Smooth muscle cell of the brain vasculature (primary cell): ENCODE data around the gene PAK5.

Experiments used
- DNase-seq: peaks from one replicate; pipeline ENCODE4 v3.0.0-alpha.2; 2012; ENCODE audit warnings: low read depth, low spot score

The PAK5 gene

DNA sequence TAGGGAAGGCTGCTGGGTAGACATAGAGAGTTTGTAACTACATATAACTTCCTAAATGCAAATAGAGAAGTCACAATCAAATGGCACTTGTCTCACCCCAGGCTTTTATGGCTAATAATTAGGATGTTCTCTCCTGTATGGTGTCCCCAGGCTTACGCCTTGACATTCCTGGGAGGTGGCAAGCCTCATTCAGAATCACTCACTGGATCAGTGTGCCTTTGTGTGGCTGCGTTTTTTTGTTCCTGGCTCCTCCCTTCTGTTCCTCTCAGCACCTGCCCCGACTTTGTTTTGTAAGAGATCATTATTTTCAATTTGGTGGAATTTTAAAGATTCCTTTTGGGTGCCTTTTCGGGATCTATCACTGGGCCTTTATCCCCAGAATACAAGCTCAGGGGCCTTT, 318.8 kb downstream of the PAK5 start:
- DNase-seq: no peak

DNA sequence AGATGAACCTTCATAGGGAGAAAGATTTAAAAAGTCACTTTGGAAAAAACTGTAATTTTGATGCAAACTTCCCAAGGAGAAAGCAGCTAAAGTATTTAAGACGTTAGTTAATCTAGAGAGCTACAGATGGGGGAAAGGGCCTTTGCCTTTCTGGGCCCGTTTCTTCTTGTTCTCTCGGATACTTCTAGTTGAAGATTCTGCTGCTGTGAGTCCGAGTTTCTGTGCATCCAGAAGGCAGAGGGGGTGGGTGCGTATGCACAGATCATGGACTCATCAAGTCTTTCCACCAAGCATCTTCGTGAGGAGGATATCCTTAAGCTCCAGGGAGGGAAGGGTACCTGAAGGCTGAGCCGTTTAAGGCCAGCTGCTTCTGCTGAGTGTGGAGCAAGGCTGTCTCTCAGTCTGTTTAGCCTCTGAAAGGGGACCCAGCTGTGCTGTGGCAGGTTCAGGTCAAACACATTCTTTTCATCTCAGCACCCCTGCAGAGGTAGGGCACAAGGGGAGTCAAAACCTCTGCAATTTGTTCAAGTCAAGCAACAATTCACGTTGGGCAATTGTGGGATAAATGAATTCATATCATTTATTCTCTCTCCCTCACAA, 320.2 kb downstream of the PAK5 start:
- no peak for DNase-seq

DNA sequence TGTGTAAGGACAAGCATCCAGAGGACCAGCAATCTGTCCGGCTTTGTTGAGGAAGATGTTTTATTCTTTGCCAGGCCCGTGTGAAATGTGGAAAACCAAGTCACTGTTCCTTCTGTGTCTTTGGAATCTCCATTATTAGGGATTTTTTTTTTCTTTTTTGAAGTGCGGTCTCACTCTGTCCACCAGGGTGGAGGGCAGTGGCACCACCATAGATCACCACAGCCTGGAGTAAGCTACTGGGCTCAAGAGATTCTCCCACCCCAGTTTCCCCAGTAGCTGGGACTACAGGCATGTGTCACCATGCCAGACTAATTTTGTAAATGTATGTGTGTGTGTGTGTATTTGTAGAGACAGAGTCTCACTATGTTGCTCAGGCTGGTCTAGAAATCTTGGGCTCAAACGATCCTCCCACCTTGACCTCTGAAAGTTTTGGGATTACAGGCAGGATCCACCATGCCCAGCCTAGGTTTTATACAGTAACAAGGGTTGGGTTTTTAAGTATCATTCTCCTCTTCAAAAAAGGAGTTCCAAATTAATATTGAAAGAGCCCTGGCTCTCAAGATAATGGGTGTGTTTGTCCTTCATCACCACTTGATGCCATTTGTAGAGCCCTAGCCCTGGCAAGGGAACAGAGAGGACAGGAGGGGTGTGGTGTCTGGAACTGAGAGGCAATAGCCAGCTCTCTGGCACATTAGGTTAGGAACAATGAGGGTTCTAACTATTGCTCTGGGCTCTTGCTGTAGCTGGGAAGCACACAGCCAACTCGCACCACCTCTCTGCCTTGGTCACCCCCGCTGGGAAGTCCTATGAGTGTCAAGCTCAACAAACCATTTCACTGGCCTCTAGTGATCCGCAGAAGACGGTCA, 321.3 kb downstream of the PAK5 start:
- no peak for DNase-seq

DNA sequence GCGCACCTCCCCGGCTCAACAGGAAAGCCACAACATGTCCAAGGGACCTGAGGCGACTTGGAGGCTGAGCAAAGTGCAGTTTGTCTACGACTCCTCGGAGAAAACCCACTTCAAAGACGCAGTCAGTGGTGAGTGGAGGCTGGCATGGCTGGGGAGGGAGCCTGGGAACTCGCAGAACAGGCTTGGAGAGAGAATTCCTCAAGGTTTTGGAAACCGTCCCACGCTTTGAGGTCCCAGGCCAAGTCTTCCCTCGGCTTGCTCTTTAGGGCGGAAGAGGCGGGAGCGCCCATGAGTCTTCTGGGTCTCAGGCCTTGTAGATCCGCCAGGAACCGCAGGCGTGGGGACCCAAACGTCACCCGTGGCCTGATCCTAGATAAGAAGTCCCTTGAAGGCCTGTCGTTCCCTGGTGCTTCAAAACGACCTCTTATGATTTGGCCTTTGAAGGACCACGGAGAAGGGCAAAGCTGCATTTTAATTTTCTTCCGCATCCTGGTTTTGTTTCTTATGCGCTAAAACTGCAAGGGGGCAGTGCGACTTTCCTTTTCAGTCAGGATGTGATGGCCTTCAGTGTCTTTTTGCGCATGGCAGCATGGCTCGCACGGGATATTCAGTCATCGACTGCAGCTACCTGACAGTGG, 322.5 kb downstream of the PAK5 start:
- DNase-seq: no peak

DNA sequence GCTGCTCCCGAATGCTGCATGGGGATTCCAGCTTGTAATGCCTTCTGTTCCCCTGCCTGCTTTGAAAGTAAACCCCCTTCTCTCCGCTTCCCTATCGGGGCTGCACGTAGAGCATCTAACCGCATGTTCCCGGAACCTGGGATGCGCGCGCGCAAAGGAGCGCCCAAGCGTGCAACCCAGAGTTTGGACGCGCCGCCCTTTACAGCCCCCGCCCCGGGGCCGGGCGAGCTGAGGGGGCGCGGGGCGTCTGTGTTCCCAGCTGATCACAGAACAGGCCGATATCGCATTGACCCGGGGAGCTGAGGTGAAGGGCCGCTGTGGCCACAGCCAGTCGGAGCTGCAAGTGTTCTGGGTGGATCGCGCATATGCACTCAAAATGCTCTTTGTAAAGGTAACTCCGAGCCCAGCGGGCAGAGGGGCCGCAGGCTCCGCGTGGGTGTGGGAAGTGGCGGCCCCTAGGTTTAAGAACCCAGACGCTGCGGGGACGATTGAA, 323.1 kb downstream of the PAK5 start:
- no peak for DNase-seq

DNA sequence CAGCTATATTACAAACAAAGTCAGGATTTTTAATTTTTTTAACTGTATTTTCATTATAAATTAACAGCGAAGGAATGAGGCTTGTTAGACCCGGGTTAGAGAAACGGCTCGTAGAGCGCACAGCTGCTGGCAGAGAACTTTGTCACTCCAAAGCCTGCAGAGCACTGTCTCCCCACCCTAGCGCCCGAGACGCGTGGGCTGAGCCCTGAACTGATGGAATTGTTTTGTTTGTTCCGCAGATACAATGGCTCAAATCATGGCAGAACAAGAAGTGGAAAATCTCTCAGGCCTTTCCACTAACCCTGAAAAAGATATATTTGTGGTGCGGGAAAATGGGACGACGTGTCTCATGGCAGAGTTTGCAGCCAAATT, 323.7 kb downstream of the PAK5 start:
- DNase-seq: no peak

DNA sequence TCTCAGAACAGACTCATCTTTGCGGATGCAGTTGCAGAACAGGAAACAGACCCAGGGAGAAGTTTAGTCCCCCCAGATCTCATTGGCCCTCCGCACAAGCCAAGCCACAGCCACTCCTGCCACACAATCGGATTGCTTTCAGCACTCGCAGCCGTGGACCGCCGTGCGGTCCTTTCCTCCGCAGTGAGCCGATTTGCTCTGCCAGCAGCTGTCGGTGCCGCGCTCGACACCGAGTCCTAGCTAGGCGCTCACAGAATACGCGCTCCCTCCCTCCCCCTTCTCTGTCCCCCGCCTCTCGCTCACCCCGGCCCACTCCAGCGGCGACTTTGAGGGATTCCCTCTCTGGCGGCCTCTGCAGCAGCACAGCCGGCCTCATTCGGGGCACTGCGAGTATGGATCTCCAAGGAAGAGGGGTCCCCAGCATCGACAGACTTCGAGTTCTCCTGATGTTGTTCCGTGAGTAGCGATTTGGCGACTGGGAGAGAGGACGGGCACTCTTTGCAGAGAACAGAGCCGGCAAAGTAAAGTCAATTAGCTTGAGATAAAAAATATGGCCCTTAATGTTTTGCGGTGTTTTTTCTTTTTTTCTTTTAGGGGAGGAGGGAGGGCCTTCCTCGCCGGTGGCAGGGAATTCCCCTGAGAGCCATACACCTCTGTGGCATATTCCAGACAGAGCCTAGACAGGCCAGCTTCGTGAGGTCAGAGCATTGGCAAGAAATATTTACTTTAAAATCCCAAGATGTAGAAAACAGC, 324.2 kb downstream of the PAK5 start, which contains the start of gene LAMP5:
LAMP5 (plus strand) TSS at position 130 of the 753 bp plus-strand sequence; CDS start at position 393, 263 bp downstream.
- DNase-seq: no peak

DNA sequence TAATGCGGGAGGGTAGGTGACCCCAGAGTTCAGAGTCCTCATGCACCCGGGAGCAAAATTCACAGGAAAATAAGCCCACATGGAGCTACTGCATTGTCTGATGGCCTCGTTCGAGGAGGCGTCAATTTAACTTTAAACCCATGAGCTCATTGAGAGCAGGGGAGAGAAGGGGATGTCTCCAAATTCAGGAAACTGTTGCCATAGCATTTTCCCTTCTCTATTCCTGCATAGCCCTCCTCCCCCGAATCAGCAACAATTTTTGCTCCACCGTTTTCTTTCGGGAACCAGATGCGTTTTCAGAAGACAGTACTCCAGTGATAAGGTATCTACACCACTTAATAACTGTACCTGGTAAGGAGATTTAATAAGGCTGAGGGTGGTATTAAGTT, 324.8 kb downstream of the PAK5 start:
- no peak for DNase-seq

DNA sequence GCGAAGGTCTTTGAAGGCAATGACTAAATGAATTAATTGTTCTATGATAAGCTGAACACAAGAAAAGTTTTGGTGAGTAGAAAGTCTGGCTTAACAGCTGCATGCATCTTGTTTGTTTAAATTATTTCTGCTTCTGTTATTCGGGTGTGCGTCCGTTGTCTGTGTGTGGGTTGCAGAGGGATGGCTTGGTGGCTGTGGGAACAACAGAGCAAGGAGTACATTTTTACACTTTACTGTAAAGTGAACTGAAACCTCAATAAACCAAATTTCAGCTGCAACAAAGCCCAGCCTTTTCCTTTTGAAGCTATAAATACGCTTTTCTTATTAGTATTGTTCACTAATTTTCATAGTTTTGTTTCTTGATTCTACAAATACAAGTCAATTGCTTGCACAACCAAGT, 328.0 kb downstream of the PAK5 start:
- DNase-seq: no peak

DNA sequence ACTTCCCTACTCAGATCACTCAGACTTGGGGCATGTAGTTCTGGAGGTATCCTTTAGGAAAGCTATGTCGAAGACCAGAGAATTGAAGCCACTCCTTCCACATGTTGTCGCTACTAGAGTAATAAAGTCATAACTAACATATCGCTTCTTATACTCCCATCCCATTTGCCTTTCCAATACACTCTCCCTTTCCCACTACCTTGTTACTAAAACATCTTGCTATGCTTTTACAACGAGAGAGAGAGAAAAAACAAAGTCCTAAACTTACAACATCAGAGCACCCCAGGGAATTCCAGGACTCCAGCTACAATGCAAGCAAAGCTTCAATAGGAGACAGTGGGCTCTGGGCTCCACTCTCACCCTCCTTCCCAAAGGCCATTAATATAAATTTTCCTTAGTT, 329.6 kb downstream of the PAK5 start:
- no peak for DNase-seq

DNA sequence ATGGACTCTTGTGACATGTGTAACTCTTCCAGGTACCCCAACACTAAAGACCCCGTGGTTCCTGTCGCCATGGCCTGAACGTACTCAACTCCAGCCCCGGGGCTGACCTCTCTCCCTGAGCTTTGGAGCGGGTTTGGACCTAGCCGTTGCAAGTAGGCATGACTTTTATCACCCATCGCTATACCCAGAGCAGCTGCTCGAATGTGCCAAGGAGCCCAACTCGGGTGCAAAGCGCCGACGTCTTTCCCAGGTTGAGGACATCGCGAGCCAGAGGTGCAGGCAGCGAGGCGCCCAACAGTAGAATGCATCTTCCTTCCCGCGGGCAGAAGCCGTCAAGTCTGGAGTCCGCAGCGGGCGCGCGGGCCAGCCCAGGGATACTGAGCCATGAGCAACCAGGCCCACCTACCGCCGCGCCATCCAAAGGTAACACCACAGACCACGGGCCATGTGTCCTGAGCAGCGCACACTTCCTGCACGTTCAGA, 330.1 kb downstream of the PAK5 start:
- DNase-seq: no peak

DNA sequence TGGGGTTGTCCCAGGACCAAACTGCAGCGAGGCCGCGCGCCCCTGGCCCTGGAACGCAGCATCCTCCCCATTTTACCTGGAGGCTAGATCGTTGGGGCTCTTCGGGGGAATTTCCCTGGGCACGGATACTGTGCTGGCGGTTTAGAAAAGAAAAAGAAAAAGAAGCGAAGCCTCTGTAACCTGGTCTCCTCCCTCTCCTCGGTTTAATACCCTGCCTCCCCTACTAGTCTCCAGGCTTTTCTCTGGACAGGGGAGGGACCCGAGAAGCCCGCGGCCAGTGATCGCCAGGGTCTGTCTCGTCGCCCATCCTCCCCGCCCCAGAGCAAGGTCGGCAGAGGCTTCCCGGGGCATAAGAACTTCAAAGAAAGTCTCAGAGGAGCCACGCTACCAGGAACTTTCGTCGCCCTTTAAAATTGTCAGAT, 330.6 kb downstream of the PAK5 start:
- DNase-seq: no peak

DNA sequence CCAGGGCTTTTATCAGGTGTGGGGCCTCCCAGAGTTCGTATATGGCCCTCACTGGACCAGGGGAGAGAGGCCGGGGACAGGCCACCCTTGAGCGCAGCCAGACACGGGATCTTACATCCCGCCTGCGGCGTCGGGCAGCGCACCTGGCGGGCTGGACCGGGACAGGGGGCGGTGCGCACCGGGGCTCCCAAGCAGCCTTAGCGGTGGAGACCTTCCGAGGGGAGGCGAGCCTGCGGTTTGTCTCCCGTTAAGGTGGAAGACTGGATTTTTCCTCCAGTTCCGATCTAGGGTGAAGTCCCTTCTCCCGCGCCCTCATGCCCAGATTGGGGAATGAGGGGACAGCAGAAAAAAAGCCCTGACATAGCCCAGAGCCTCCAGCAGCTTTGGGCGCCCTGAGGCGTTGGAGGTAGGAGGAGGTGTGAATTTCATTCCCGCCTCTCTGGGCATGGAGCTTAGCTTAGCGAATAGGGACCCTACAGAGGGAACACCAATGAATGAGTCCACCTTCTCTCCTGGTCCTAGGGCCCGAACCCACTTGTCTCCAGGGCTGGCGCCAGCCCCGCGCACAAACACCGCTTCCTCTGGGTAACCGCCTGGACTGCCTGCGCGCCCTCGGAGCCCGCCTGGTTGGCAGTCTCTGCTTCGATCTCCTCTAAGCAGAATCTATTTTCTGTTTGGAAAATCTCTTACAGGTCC, 331.2 kb downstream of the PAK5 start:
- no peak for DNase-seq

DNA sequence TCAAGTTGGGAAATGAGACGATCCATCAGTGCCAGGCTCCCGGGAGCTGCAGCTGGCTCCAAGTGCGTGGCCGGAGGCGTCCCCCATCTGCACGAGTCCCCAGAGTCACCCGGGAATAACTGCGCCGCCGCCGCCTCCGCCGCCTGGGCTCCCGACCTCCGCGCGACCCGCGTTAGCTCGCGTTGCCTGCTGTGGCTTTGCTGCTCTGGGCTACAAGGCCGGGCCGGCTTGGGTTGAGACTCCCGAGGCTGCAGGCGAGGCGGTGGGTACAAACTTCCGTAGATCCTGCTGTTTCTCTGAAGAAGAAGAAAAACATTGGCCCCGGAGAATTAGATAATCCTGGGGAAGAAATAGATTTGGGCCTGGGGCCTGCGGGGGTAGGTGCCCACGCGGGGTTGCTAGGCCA, 331.9 kb downstream of the PAK5 start:
- DNase-seq: no peak

DNA sequence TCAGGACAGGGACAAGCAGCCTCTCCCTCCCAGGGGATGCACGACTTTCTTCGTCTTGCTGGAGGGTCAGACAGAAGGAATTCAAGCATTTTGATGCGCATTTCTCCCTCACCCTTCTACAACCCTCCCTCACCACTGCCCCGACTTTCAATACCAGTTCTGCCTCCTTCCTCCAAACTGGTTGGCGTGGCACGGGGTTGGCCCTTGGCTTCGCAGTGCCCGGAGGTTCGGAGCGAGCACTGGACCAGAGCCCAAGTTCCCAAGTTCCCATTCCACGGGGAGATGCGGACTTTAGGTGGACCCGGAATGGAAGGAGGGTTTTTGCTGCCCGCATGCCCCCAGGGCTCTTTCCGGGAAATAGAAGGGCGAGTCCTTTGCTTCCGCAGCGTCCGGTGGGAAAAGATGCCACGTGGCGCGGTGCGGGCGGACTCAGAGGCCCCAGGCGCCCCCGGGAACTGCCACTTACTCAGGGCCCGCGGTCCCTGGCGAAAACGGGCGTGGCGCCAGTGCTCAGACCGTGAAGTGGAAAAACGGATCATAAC, 332.5 kb downstream of the PAK5 start:
- no peak for DNase-seq

DNA sequence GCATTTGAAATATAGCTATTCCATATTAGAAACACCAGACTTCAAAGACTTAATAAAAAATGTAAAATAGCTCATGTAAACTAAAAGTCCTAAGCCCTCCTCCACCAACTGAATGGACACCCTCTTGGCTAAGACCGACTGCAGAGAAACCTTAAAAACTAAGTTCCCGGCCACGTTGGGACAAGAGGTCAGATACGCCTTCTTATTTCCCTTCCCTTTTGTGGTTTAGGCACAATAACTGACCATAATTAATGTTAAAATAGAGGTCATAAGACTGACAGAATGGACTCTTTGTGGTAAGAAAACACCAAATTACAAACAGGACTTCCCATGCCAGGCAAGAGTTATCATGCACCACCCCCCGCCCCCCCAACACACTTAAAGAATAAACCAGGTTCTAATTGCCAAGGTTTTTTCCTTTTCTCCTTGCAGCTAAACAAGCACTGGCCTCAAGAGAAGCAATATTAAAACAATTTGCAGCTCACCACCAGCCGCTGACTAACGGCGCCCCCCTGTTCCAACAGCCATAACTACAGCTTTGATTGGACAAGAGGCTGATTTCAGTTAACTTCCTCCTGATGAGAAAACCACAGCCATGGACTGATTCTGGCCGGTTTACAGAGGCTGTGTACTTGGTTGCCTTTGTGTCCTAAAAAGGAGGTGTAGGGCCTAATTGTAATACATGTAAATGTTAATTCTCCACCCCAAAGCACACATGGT, 335.2 kb downstream of the PAK5 start:
- DNase-seq: no peak

DNA sequence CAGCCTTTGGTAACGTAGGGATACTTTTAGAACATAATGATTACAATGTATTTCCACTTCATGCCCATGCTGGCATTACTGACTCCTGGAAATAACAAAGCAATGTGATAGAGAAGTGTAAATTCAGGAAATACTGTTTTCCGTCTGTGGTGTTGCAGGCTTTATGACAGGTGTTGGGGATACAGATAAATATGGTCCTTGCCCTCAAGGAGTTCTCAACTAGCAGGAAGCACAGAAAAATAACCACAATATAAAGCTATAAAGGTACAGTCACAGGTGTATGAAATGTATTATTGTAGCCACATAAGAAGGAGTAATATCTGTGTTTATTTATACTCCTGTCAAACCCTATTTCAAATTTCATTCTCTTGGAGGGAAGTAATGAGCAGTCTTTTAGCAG, 337.4 kb downstream of the PAK5 start:
- DNase-seq: no peak

DNA sequence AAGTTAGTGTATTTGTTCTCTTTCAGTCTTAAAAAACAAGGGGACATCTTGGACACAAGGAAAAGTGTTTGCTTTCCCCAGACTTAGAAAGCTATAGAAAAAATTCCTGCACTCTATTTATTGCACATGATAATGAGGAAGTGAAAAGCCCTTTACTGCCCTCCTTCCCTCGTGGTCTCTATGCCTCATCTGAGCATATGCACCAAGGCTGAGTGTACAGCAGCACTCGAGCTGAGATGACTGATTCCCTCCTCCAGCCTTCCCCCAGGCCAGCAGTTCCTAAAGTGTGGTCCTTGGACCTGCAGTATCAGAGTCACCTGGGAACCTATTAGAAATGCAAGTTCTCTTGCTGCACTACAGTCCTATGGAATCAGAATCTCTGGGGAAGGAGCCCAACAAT, 338.8 kb downstream of the PAK5 start:
- DNase-seq: no peak

DNA sequence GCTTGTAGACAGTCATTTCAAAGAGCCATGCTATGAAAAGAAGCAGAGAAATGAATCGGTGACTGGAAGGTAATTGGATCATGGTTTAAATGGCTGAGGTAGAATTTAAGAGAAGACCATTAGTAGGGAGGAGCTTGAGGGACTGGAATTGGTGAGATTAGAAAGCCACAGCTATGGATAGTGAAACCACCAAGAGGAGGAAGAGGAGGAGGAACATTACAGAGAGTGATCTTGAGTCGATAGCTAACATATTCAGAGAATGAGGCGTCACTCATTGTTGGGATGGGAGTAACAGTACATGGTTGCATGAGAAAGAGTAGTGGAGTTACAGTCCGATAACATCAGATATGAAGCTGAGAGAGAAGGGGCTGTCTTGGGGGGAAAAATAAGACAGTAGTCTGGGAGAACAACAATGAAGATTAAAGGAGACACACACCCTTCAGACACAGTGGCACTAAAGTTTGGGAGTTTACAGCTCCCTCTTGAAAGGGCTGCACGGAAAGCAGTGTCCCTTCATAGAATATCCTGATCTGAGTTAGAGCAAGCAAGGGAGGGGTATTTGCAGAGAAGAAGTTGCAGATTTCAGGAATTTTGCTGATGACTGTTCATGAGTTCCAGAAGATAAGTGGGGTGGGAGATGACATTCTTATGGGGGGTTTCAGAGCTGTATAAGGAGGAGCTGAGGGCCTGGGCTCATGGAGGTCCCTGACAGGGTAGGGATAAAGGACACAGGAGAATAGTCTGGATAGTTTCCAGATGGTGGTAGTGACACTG, 339.6 kb downstream of the PAK5 start:
- no peak for DNase-seq
